Measurements from ENCODE around the gene DUSP5. TPM values are rescaled to one million over a fixed set of nuclear protein-coding genes. Genes with fewer than 3 reads are reported as not detected.

Gene DUSP5
- total RNA-seq, 2 experiments from 2014 or later, result 64.3 to 66.2 TPM

- no peaks in the 10 kb centered on the region for H3K27me3 ChIP-seq (ENCODE audit: control insufficient read depth in 1 of 2, insufficient read depth in 2 of 2, low read length in 2 of 2)
- H3K4me1 ChIP-seq (ENCODE audit: insufficient read depth, low read length), result peaks cover 87% of the 10 kb centered on the region
- H3K27me3 Mint-ChIP-seq, result no peaks in the 10 kb centered on the region
- peaks cover 73% of the 10 kb centered on the region for H3K4me1 Mint-ChIP-seq (ENCODE audit: low read depth)
- no peaks in the 10 kb centered on the region for H3K9me3 Mint-ChIP-seq
- CTCF ChIA-PET, result interaction anchor here (1.3 to 2.6 kb wide), 3 partner anchors 35 to 198 kb away, joined by 3 to 8 read pairs (median 7); no protein-coding TSS in a partner anchor
- ATAC-seq (ENCODE audit: poor library complexity) (no peak), DNase-seq (no peak)
- peak overlapping the region; percentile 79 for H3K27ac Mint-ChIP-seq
- peak overlapping the region; percentile 76 for H3K4me3 Mint-ChIP-seq
- H3K4me3 ChIP-seq (ENCODE audit: low read length), result peak overlapping the region; percentile 21
- peaks cover 22% of the 10 kb centered on the region for H3K36me3 Mint-ChIP-seq (ENCODE audit: low read depth)
- H3K36me3 ChIP-seq (ENCODE audit: insufficient read depth, low read length), result peaks cover 41% of the 10 kb centered on the region
- peak overlapping the region; percentile 26 to 82 for H3K27ac ChIP-seq (ENCODE audit: low read depth in 1 of 2, low read length in 2 of 2)
- POLR2A ChIA-PET, result interaction anchor here (0.9 to 2.4 kb wide), 7 partner anchors 12 to 440 kb away, joined by 3 to 15 read pairs (median 4); no protein-coding TSS in a partner anchor
- TF ChIP-seq CTCF (IDR thresholded peaks at IDR 0.05), result no peak
- H3K9me3 ChIP-seq (ENCODE audit: control insufficient read depth in 1 of 2, insufficient read depth in 1 of 2, low read length in 2 of 2), result no peaks in the 10 kb centered on the region
- intact Hi-C loops (cut with DNase I, micrococcal nuclease), result loop anchor here (5.0 kb wide), 2 partner anchors 34 to 44 kb away; no protein-coding TSS in a partner anchor
These were observed 5.9 kb downstream of the DUSP5 start for GRCh38 chr10:110503528-110504110.

- Mint-ChIP-seq H3K4me3 (peak overlapping the region; percentile 76), H3K9me3 (no peaks in the 10 kb centered on the region), H3K27me3 (no peaks in the 10 kb centered on the region), H3K27ac (peak overlapping the region; percentile 79), H3K4me1 (ENCODE audit: low read depth) (peaks cover 67% of the 10 kb centered on the region), H3K36me3 (ENCODE audit: low read depth) (peaks cover 28% of the 10 kb centered on the region)
- Histone ChIP-seq H3K27ac (ENCODE audit: low read depth in 1 of 2, low read length in 2 of 2) (peak overlapping the region; percentile 26 to 82), H3K27me3 (ENCODE audit: control insufficient read depth in 1 of 2, insufficient read depth in 2 of 2, low read length in 2 of 2) (no peaks in the 10 kb centered on the region), H3K36me3 (ENCODE audit: insufficient read depth, low read length) (peaks cover 47% of the 10 kb centered on the region), H3K4me3 (ENCODE audit: low read length) (peak overlapping the region; percentile 21), H3K4me1 (ENCODE audit: insufficient read depth, low read length) (peaks cover 81% of the 10 kb centered on the region), H3K9me3 (ENCODE audit: control insufficient read depth in 1 of 2, insufficient read depth in 1 of 2, low read length in 2 of 2) (no peaks in the 10 kb centered on the region)
- POLR2A ChIA-PET, result interaction anchor here (0.9 to 2.4 kb wide), 5 partner anchors 12 to 296 kb away, joined by 3 to 15 read pairs (median 4); no protein-coding TSS in a partner anchor
- intact Hi-C loops (cut with DNase I, micrococcal nuclease), result loop anchor here (5.0 kb wide), 2 partner anchors 33 to 43 kb away; no protein-coding TSS in a partner anchor
- CTCF ChIA-PET, result interaction anchor here (1.3 to 2.6 kb wide), 3 partner anchors 35 to 198 kb away, joined by 3 to 8 read pairs (median 7); no protein-coding TSS in a partner anchor
- ATAC-seq (ENCODE audit: poor library complexity) (peak; percentile 70), DNase-seq (peak in 11 of 14 experiments; percentile 15 to 87 (median 35))
- TF ChIP-seq CTCF (IDR thresholded peaks at IDR 0.05), result no peak
These were observed 6.5 kb downstream of the DUSP5 start for GRCh38 chr10:110504111-110504735.

GRCh38 chr10:110505130-110505770 is 7.5 kb downstream of the DUSP5 start:
- Histone ChIP-seq H3K36me3 (ENCODE audit: insufficient read depth, low read length) (peaks cover 56% of the 10 kb centered on the region), H3K27me3 (ENCODE audit: control insufficient read depth in 1 of 2, insufficient read depth in 2 of 2, low read length in 2 of 2) (no peaks in the 10 kb centered on the region), H3K9me3 (ENCODE audit: control insufficient read depth in 1 of 2, insufficient read depth in 1 of 2, low read length in 2 of 2) (no peaks in the 10 kb centered on the region), H3K4me3 (ENCODE audit: low read length) (no peak overlapping the region), H3K27ac (ENCODE audit: low read depth in 1 of 2, low read length in 2 of 2) (peak overlapping the region in 1 of 2 donors; percentile 82), H3K4me1 (ENCODE audit: insufficient read depth, low read length) (peaks cover 70% of the 10 kb centered on the region)
- POLR2A ChIA-PET, result no interaction called here
- no peak for DNase-seq
- no peak for TF ChIP-seq CTCF (IDR thresholded peaks at IDR 0.05)
- intact Hi-C loops (cut with DNase I, micrococcal nuclease), result no loop called here
- no peak for ATAC-seq (ENCODE audit: poor library complexity)
- Mint-ChIP-seq H3K27ac (peak overlapping the region; percentile 79), H3K4me1 (ENCODE audit: low read depth) (peaks cover 57% of the 10 kb centered on the region), H3K27me3 (no peaks in the 10 kb centered on the region), H3K36me3 (ENCODE audit: low read depth) (peaks cover 32% of the 10 kb centered on the region), H3K4me3 (peak overlapping the region; percentile 36), H3K9me3 (no peaks in the 10 kb centered on the region)
- CTCF ChIA-PET, result interaction anchor here (2.0 to 2.6 kb wide), 2 partner anchors 199 kb away, joined by 5 to 8 read pairs; no protein-coding TSS in a partner anchor
